NCI-H460 (cell line): ENCODE results near the gene SH3RF2. TPM values are rescaled to one million over a fixed set of nuclear protein-coding genes. Genes with fewer than 3 reads are reported as not detected.

ENCODE experiments used
- DNase-seq: peaks from one replicate; pipeline ENCODE4 v3.0.0-alpha.2; 2016; ENCODE audit warnings: low read depth; ENCODE audit errors: extremely low read depth
- total RNA-seq: library from RNA; depleted of rRNA; stranded (reverse); fragments of >200 nt; shearing (Covaris generic); gene quantifications from 2 replicates; pipeline ENCODE4 v1.2.3, GENCODE V29; 2014; rRNA removed

Gene SH3RF2
- total RNA-seq, 1 experiment from 2014 or later, result 8.4 TPM

DNA sequence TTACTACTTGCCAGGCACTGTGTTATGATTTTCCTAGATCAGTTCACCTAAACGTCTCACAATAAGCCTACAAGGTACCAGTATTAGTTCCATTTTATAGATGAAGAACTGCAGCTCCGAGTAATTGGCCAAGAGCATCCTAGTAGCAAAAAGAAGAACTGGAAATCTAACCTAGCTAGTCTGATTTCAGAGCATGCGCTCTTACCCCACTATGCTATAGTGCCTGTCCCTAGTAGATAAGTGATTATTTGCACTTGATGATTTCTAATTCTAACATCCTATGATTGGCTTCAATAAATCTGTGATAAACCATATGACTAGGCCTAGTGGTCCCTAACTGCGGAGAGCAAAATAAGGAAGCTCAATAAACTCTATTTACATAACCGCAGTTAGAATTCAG is 176.1 kb downstream of the SH3RF2 start:
- no peak for DNase-seq

Other genes with a start within 250 kb of the SH3RF2 start
- gene PRELID2, start 101.2 kb upstream of the SH3RF2 start, total RNA-seq, result 32.1 and 40.0 TPM in 2 replicates
- not detected in 2 replicates for gene GRXCR2, start 63.6 kb upstream of the SH3RF2 start, total RNA-seq
- not detected in 2 replicates for gene PLAC8L1, start 169.0 kb downstream of the SH3RF2 start, total RNA-seq
- gene LARS1, start 246.1 kb downstream of the SH3RF2 start, total RNA-seq, result 241 and 279 TPM in 2 replicates